WTC11 (cell line): ENCODE measurements around the gene XRCC1.

ENCODE experiments used
- FOXP4 ChIP-seq: sonication (generic); formaldehyde crosslinking; IDR thresholded peaks from 2 replicates; pipeline ENCODE4 v1.8.0; 2022; ENCODE audit warnings: mild to moderate bottlenecking, missing genetic modification reagents
- IRF1 ChIP-seq: sonication (generic); formaldehyde crosslinking; IDR thresholded peaks from 2 replicates; pipeline ENCODE4 v1.8.0; 2023; ENCODE audit warnings: missing genetic modification reagents
- NR3C1 ChIP-seq: sonication (generic); formaldehyde crosslinking; conservative IDR thresholded peaks from 2 replicates; pipeline ENCODE4 v1.8.1; 2023; ENCODE audit warnings: low read depth, mild to moderate bottlenecking, missing genetic modification reagents
- TEAD4 ChIP-seq: sonication (generic); formaldehyde crosslinking; IDR thresholded peaks from 2 replicates; pipeline ENCODE4 v1.8.0; 2022; ENCODE audit warnings: mild to moderate bottlenecking, missing genetic modification reagents
- ZNF232 ChIP-seq: sonication (generic); formaldehyde crosslinking; IDR thresholded peaks from 2 replicates; pipeline ENCODE4 v1.8.0; 2022; ENCODE audit warnings: mild to moderate bottlenecking, missing genetic modification reagents
- ZNF416 ChIP-seq: fragments of 250-450 bp; sonication (Bioruptor Pico); IDR thresholded peaks from 2 replicates; pipeline ENCODE4 v1.9.0; 2021; ENCODE audit warnings: mild to moderate bottlenecking, inconsistent platforms

GRCh38 chr19:43574424-43575155 lies 737 bp downstream of the XRCC1 start:
- no peak for TF ChIP-seq ZNF416 (CRISPR knock-in tag)
- TF ChIP-seq FOXP4: no peak
- no peak for TF ChIP-seq ZNF232
- no peak for TF ChIP-seq IRF1 (CRISPR knock-in tag)
- no peak for TF ChIP-seq TEAD4
- no peak for TF ChIP-seq NR3C1 (CRISPR knock-in tag)
